HG02973 (cell line): Measurements from ENCODE around the gene ESR2.
"Not testable (repeated sequence)": the region's sequence is repeated elsewhere in the genome, so short reads cannot be mapped to it uniquely, and the experiment has no call there.

ENCODE experiments used
- ATAC-seq: cut with Tn5 transposase; IDR thresholded peaks from one replicate; pipeline ENCODE4 v1.9.1; 2021; ENCODE audit warnings: moderate library complexity; ENCODE audit not compliant: unreplicated experiment

Gene ESR2

DNA sequence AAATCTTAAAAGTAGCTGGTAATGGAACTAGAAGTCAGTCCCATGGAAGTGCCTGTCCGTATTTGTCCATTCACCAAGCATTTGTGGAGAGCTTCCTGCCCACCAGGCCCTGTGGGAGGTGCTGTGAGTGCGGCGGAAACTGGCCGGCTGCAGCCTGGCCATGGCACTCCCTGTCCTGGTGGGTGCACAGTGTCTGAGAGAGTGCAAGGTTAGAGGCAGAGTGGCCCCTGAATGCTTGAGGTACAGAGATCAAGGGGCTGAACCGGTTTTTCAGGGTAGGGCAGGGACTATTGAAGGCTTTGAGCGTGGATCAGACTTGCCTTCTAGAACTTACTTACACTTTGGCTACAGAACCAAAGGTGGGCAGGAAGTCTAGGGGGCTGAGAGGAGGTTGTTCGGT lies 92.9 kb downstream of the ESR2 start:
- no peak for ATAC-seq

- ATAC-seq, result no peak
Observed at GRCh38 chr14:64200170-64200569, 94.0 kb downstream of the ESR2 start.

DNA sequence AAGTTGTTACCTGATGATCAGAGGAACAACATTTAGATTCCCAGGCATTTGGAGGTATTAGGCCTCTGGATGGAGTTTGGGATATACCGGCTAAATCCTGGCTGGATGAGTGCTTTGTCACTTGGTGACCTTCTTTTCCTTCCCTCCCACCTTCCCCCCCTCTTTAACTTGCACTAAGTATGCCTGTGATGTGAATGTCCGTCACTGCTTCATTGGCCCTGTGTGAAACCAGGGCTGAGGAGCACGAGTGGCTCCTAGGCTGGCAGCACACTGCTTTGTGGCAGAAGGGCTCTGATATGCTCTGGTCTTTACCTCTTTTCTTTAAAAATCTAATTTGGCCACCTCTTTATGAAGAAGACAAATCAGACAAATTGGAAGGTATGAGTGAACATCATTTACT lies 95.7 kb downstream of the ESR2 start:
- no peak for ATAC-seq

DNA sequence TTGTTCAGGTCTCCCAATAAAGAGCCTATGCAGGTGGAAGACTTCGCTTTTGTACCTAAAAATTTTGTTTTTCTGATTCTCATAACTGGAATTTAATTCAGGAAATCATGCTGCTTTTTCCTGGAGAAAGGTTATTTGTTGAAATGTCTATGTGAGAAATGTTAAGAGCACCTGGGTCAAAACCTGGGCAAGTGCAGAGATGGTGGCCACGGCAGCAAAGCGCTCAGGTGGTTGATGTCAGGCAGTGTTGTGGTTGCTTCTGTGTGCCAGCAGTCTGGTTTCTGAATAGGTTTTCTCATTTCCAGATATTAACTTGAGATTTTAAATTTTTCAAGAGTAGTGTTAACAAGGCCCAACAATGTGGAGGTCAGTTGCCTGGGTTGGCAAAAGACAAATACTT lies 96.2 kb downstream of the ESR2 start:
- no peak for ATAC-seq

DNA sequence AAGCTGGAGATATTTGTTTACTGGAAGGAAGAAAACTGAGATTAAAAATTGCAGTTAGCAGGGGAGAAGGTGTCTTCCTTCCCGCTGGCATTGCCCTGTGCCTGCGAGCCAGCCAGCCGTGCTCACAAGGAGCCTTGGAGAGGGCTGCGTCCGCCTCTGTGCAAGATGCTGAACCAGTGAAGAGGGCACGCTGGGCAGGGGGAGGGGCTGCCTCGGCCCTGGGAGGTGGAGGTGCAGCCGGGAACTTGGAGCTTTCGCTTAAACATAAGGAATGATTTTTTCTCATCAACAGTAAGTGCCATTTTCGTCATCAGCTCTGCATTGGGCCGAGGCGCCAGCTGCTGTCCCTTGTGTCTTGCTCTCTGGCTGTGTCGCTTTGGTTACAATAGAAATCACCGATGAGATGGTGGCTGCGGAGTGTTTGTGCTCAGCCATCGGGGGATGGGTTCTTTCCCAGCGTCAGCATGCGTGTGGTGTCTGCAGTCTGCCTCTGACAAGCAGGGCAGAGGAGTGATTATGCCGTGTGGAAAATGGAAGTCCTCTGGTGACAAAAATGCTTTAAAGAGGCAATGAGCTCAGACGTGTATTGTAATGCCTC lies 97.3 kb downstream of the ESR2 start:
- ATAC-seq, result peak; percentile 48

DNA sequence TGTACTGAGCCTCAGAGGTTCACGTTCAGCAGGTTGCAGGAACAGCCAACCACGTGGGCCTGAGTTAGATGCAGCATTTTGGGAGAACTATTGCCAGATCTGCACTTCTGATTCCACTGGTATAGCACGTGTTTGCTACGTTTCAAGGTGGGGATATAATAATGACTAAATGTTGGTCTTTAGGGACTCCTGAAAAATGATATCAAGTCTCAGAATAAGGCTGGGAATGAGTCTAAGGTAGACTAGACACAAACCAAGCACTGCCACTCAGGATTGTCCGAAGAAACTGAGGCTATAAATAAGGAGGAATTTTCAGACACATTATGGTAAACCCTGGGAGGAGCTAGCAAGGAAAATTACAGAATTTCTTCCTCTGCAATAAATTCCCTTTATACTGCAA lies 98.1 kb downstream of the ESR2 start:
- ATAC-seq, result no peak

DNA sequence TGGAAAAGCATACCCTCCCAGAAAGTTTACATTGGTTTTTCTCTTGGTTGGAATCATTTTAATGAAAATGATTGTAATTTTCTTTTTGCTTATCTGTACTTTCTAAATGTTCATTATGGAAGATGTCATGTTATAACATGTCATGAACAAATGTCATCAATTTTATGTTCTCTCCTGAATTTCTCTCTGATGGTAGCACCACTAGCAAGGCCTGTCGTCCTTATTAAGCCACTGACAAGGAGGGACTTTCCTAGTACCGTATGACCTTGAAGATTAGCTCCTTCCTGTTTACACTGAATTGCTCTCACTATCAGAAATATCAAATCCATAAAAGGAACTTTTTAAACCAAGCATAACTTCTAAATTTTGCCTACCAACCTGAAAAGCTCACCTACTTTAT lies 99.0 kb downstream of the ESR2 start:
- peak; percentile 41 for ATAC-seq

GRCh38 chr14:64194404-64194803 lies 99.8 kb downstream of the ESR2 start:
- ATAC-seq, result no peak

- ATAC-seq, result no peak
Observed at GRCh38 chr14:64193821-64194220, 100.3 kb downstream of the ESR2 start.

DNA sequence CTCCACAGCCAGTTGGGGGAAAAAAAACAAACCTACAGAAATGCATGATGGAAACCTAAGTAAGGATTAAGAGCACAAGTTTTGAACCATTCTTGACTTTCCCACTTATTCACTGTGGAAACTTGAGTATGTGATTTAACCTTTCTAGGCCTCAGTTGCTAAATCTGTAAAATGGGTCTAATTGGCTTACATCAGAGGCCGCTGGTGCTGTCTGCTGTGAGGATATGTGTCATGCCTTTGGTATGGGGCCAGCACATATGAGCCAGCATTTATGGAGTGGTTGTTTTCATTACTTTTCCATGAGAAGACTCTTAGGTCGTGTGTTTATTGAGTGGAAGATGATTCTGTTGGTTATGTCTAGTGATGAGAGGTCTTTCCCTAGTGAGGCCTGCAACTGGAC lies 102.4 kb downstream of the ESR2 start:
- ATAC-seq, result no peak

DNA sequence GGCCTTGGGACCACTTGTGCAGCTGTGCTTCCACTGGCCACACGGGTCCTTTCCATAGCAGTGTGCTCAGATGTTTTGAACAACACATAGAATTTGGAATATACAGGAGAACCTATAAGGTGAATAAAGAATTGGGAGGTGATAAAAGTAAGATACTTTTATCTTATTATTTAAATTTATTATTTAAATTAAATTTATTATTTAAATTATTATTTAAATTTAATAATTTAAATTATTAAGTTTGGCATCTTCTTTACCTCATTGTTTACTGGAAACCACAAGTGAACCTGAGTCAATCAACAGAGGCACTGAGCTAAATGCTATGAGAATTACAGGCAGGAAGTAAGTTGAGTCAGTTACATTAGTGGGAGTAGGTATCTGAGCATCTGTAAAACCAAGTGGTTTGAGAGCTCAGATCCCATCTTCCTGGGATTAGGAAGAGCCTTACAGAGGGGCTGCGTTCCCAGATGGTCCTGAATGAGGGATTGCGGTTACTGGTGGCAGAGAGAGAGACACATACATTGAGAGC lies 103.1 kb downstream of the ESR2 start:
- ATAC-seq, result no peak

DNA sequence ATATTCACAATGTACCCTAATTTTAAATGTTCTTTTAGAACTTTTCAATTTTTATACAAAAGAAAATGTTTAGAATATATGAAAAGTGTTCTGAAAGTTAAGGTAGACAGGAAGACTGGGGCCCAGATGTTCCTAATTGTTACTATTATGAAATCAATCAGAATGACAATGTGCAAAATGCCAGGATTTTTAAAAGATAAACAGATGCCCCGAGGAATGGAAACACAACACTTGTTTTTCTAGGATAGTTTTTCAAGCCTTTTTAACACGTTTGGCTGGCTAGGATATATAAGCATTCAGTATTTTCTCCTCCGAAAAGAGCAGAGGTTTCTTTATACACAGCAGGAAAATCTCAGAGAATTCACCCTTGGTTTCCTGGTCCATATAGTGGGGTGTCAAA lies 106.8 kb downstream of the ESR2 start:
- no peak for ATAC-seq

DNA sequence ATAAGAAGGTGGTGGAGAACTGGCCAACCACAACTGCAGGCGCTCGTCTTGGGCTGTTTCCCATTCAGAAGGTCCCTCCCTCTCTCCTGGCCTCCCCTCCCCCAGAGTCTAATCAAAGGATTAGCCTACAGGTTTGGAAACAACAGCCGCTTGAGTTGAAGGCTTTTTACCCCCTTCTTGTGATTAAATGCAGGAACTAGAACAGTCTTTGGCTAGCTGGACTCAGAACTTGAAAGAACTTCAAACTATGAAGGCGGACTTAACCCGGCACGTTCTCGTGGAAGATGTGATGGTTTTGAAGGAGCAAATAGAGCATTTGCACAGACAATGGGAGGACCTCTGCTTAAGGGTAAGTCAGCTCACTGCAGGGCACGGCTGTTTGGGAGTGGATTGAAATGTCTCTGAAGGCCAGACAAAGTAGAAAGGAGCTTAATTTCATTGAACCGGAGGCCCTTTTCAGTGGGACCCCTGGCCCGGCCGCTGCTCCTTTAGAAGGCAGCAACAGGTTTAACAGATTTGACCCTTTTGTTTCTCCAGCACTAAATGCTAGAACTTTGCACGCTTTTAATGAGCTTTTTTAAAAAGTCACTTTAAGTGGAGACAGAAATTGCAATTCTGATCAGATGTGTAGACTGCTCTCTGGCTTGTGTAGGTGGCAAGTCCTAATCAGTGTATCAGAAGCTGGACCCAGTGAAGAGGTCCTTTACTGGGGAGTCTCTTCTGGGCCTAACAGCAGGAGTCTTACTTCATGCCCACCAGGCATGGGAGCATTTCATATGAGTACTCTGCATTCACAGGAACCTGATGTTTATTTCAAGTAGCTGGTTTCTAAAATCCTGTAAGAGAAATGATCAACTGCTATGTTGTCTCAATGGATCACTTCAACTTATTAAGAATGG lies 107.7 kb downstream of the ESR2 start:
- ATAC-seq, result no peak

- ATAC-seq, result no peak
Observed at GRCh38 chr14:64185184-64185583, 109.0 kb downstream of the ESR2 start.

- no peak for ATAC-seq
Observed at GRCh38 chr14:64184103-64184729, 110.0 kb downstream of the ESR2 start.

- not testable (repeated sequence) for ATAC-seq
Observed at GRCh38 chr14:64182908-64183307, 111.3 kb downstream of the ESR2 start.

DNA sequence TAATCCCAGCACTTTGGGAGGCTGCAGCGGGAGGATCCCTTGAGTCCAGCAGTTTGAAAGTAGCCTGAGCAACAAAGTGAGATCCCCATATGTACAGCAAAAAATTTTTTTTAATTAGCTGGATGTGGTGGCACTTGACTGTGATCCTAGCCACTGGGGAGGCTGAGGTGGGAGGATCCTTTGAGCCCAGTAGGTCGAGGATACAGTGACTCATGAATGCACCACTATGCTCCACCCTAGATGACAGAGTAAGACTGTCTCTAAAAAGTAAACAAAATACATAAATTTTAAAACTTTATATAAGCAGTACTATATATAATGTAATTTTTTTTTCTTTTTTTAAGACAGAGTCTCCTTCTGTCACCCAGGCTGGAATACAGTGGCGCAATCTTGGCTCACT lies 115.4 kb downstream of the ESR2 start:
- no peak for ATAC-seq

DNA sequence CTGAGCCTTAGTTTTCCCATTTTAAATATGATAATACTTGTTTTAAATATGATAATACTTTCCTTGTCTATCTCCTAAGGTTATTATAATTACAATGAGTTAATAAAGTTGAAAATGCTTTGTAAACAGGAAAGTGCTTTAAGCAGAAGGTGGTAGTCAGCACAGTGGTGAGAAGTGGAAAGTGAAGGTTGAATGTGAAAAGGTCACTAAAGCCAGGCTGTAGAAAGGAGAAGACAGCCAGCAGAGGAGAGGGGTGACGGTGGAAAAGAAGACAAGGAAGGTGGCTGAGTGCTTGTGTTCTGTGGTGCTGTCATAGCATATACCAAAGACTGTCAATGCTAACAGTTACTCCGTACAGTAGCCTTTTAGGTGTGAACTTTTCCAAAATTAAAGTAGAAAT lies 117.8 kb downstream of the ESR2 start:
- no peak for ATAC-seq

GRCh38 chr14:64174922-64175782 lies 119.0 kb downstream of the ESR2 start:
- ATAC-seq, result no peak

DNA sequence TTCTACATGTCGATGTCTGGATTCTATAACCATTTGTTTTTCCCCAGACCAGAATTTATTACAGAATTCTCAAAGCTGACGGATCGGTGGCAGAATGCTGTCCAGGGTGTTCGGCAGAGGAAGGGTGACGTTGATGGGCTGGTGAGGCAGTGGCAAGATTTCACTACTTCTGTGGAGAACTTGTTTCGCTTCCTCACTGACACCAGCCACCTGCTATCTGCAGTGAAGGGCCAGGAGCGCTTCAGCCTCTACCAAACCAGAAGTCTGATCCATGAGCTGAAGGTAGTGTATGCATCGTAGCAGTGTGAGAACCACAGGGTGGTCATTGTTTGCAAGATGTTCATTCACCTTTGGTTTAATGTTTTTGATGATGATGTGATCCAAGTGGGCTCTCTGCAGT lies 124.0 kb downstream of the ESR2 start:
- no peak for ATAC-seq

DNA sequence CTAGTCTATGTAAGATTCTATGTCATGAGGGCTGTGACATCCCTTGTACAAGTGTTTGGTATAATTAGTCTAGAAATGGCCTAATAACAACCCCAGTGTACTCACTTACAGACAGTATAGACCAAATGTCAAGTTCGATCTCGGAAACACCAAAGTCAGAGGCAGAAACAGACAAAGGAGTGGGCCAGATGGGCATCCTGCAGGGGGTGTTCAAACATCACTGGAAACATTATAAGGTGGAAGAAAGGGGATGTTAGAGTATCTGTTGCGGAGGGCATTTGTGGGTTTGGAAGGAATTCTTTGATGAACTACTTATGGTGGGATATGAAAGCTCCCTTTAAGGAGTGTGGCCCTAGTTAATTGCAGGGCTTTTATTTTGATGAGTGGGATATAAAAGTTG lies 134.6 kb downstream of the ESR2 start:
- no peak for ATAC-seq
